NCI-H345 (cell line): Measurements from ENCODE around the gene MYH6.

ENCODE experiments used
- DNase-seq: peaks from one replicate; lab custom pipeline; 2025; lab: John Stamatoyannopoulos, UW

The MYH6 gene

GRCh38 chr14:23355871-23356435 lies 52.1 kb downstream of the MYH6 start:
- no peak for DNase-seq

GRCh38 chr14:23354990-23355389 lies 53.1 kb downstream of the MYH6 start:
- DNase-seq = no peak

GRCh38 chr14:23353433-23353780 lies 54.7 kb downstream of the MYH6 start:
- DNase-seq = no peak

- peak; percentile 70 for DNase-seq
Measured at GRCh38 chr14:23352506-23353432, 55.3 kb downstream of the MYH6 start, which contains the start of gene SLC22A17. SLC22A17 (minus strand) TSS chr14:23352887.

GRCh38 chr14:23351681-23352505 lies 56.2 kb downstream of the MYH6 start:
- no peak for DNase-seq

- DNase-seq = no peak
Measured at GRCh38 chr14:23349156-23349845, 58.8 kb downstream of the MYH6 start.

GRCh38 chr14:23348297-23348655 lies 59.8 kb downstream of the MYH6 start:
- no peak for DNase-seq

GRCh38 chr14:23347406-23348296 lies 60.4 kb downstream of the MYH6 start:
- DNase-seq = no peak

GRCh38 chr14:23346693-23347405 lies 61.2 kb downstream of the MYH6 start:
- DNase-seq = no peak

- no peak for DNase-seq
Measured at GRCh38 chr14:23345987-23346692, 61.9 kb downstream of the MYH6 start.

- no peak for DNase-seq
Measured at GRCh38 chr14:23344481-23344880, 63.6 kb downstream of the MYH6 start.

- no peak for DNase-seq
Measured at GRCh38 chr14:23339506-23340268, 68.4 kb downstream of the MYH6 start.

- no peak for DNase-seq
Measured at GRCh38 chr14:23335623-23336022, 72.5 kb downstream of the MYH6 start.
